IPS-20b (cell line): ENCODE measurements around the gene TMEM204.

Experiments used
- H3K27ac ChIP-seq: one replicate; pipeline ENCODE4 v1.5.1; 2013; ENCODE audit warnings: low read length
- H3K27me3 ChIP-seq: 2 replicates; pipeline ENCODE4 v1.6.1; 2013; ENCODE audit warnings: mild to moderate bottlenecking, low read length, inconsistent platforms; ENCODE audit not compliant: insufficient read depth
- H3K36me3 ChIP-seq: 2 replicates; pipeline ENCODE4 v1.6.1; 2013; ENCODE audit warnings: low read depth, mild to moderate bottlenecking, inconsistent platforms, low read length, moderate library complexity; ENCODE audit not compliant: insufficient read depth
- H3K4me1 ChIP-seq: 2 replicates; pipeline ENCODE4 v1.6.1; 2013; ENCODE audit warnings: mild to moderate bottlenecking, control low read depth, inconsistent platforms, low read length, moderate library complexity; ENCODE audit not compliant: insufficient read depth
- H3K4me3 ChIP-seq: 2 replicates; pipeline ENCODE4 v1.5.1; 2013; ENCODE audit warnings: mild to moderate bottlenecking, low read length, inconsistent platforms
- H3K9ac ChIP-seq: 2 replicates; pipeline ENCODE4 v1.6.1; 2013; ENCODE audit warnings: low read depth, mild to moderate bottlenecking, inconsistent platforms, low read length, moderate library complexity
- H3K9me3 ChIP-seq: 2 replicates; pipeline ENCODE4 v1.6.1; 2013; ENCODE audit warnings: mild to moderate bottlenecking, low read depth, low read length, inconsistent platforms; ENCODE audit not compliant: insufficient read depth

TMEM204 gene

DNA sequence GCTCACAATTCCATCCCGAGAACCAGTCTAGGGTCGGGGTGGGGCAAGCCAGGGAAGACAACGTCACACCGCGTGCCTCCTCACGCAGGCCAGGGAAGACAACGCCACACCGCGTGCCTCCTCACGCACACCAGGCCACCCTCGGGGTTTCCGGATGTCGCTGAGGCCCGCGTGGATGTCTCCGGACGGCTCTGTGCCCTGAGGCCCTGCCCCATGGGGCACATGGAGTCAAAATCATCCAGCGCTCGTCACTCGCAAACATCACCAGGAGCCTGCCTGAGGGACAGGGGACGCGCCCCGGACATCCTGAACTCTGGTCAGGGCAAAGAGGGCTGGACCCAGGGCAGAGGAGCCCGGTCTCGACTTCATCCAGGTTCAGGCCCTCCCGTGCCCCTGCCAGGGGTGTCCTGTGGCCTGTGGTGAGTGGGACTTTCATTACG, 3.7 kb downstream of the TMEM204 start:
- H3K9ac ChIP-seq: no peak overlapping the region
- H3K4me3 ChIP-seq: no peak overlapping the region
- H3K36me3 ChIP-seq: no peaks in the 10 kb centered on the region
- no peaks in the 10 kb centered on the region for H3K27me3 ChIP-seq
- H3K4me1 ChIP-seq: no peaks in the 10 kb centered on the region
- no peak overlapping the region for H3K27ac ChIP-seq
- no peaks in the 10 kb centered on the region for H3K9me3 ChIP-seq

DNA sequence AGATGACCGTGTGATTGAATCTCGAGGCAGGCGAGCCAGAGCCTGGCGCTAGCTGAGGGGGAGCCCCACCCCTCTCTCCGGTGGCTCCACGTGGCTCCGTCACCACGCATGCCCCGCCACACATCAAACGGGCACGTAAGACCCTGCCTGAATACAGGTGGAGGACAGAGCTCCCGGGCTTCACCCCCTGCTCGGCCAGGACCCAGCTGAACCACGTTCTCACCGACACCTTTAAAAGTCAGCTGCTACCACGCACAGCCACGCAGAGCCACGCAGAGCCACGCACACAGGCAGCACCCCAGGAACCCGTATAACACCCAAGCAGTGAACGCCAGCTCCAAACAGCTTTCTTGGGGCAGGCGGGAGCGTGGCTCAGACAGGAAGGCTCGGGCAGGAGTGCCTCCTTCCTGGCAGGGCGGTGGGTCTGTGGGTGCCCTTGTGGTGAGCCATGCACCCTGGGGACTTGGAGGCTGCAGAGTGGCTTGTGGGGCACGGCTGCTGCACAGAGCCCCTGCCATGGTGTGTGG, 4.4 kb downstream of the TMEM204 start:
- Histone ChIP-seq H3K27me3 (no peaks in the 10 kb centered on the region), H3K4me1 (no peaks in the 10 kb centered on the region), H3K27ac (no peak overlapping the region)

DNA sequence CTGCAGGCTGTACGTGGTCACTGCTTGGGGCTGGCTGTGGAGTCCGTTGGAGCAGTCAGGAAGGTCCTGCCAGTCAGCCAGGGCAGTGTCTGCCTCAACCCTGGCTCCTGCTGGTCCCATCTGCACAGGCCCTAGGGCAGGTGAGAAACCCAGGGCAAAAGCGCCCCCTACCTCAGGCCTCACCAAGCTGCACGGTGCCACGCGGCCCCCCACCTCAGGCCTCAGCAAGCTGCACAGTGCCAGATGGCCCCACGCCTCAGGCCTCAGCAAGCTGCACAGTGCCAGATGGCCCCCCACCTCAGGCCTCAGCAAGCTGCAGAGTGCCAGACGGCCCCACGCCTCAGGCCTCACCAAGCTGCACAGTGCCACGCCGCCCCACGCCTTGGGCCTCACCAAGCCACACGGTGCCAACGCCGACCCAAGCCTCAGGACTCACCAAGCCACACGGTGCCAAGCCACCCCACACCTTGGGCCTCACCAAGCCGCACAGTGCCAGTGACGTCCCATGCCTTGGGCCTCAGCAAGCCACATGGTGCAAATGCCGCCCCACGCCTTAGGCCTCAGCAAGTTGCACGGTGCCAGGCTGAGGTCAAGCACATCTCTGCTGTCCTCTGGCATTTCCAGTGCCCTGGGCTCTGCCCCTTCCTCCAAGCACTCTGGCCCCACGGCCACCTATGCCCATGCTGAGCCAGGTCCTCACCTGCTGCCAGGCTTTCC, 5.5 kb downstream of the TMEM204 start:
- H3K27me3 ChIP-seq: no peaks in the 10 kb centered on the region
- no peak overlapping the region for H3K27ac ChIP-seq
- H3K4me3 ChIP-seq: no peak overlapping the region
- no peaks in the 10 kb centered on the region for H3K9me3 ChIP-seq
- H3K9ac ChIP-seq: no peak overlapping the region
- H3K36me3 ChIP-seq: no peaks in the 10 kb centered on the region
- H3K4me1 ChIP-seq: no peaks in the 10 kb centered on the region

More for the DNA sequence above, 4.4 kb downstream of the TMEM204 start:
- Histone ChIP-seq H3K9me3 (no peaks in the 10 kb centered on the region), H3K4me3 (no peak overlapping the region), H3K36me3 (no peaks in the 10 kb centered on the region), H3K9ac (no peak overlapping the region)

DNA sequence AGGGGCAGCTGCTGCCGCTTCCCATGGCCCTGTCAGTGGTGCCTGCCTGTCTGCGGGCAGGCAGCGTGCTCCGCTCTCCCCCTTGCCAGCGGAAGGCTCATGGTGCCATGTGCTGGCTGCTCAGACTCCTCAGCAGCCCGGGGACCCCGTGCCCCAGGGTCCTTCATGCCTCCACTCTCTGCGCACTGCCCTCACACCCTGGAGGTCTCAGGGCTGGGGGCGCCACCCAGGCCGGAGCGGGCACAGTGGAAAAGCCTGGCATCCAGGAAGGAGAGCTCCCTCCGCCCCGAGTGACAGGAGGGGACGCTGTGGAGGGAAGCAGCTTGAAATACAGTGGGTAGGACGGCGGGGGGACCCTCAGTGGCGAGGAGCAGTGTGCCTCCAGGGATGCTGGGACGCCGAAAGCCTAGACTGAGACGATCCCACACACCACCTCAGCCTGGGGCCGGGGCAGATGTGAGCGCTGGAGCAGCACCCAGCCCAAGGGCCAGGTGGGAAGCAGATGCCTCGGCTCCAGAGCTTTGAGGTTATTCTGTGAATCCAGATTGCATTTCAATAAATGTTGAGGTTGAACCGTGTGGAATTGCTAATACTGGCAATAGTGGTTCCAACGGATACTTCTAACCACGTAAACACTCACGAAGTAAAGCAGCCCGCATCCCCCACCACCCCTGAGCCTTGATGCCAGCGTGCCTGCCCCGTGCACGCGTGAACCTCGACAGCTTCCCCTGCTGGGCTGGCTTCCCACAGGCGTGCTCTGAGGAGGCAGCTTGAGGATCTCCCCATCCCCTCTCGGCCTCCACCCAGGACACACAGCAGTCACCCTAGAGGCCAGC, 6.5 kb downstream of the TMEM204 start:
- no peaks in the 10 kb centered on the region for H3K9me3 ChIP-seq
- no peaks in the 10 kb centered on the region for H3K4me1 ChIP-seq
- H3K27ac ChIP-seq: no peak overlapping the region
- no peak overlapping the region for H3K9ac ChIP-seq
- no peak overlapping the region for H3K4me3 ChIP-seq
- H3K27me3 ChIP-seq: no peaks in the 10 kb centered on the region
- no peaks in the 10 kb centered on the region for H3K36me3 ChIP-seq

DNA sequence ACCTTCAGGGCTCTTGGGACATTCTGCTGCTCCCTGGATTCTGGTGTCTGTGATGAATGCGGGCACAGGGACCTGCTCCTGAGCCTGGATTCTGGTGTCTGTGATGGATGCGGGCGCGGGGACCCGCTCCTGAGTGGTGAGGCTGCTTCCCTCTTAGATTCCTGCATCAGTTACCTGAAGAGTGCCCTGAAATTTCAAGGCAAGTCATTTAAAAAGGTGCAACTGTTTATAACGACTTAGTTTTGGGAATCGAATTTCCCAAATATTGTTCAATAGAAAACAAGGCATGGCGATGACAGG, 7.0 kb downstream of the TMEM204 start:
- H3K4me1 ChIP-seq: no peaks in the 10 kb centered on the region
- no peaks in the 10 kb centered on the region for H3K27me3 ChIP-seq
- no peak overlapping the region for H3K4me3 ChIP-seq
- no peak overlapping the region for H3K9ac ChIP-seq
- no peak overlapping the region for H3K27ac ChIP-seq
- no peaks in the 10 kb centered on the region for H3K9me3 ChIP-seq
- no peaks in the 10 kb centered on the region for H3K36me3 ChIP-seq

DNA sequence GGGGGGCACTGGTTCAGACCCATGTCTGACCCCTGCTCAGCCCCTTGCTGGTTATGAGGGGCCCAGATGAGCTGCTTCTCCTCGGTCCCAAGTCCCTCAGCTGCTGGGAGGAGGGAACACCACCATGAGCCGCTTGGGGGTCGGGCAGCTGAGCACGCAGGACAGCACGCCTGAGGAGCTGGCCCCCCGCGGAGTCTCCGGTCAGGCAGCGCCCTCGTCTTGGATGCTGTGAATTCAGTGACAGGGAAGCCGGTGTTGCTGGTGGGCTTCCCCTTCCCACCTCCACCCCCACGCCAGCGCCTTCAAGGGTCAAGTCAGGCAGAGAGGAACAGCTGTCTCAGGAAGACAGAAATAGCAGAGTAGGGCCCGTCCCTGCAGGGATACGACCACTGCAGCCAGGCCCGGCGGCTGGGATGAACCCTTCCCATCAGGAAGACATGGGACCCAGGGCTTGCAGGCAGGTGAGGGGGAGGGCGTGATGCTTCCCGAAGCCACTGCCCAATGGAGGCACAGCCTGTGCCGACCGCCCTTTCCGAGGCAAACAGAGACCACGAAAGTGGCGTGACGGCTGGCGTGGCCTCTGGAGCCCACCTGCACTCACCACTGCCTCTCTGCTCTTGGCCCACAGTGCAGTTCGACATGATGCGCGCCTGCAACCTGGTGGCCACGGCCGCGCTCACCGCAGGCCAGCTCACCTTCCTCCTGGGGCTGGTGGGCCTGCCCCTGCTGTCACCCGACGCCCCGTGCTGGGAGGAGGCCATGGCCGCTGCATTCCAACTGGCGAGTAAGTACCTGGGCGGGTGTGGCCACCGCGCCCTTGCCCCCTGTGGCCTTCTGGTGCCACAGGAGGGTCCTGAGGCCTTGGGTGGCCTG, 8.1 kb downstream of the TMEM204 start:
- H3K9me3 ChIP-seq: no peaks in the 10 kb centered on the region
- H3K27me3 ChIP-seq: no peaks in the 10 kb centered on the region
- H3K4me3 ChIP-seq: no peak overlapping the region
- H3K36me3 ChIP-seq: no peaks in the 10 kb centered on the region
- H3K27ac ChIP-seq: no peak overlapping the region
- H3K9ac ChIP-seq: no peak overlapping the region
- no peaks in the 10 kb centered on the region for H3K4me1 ChIP-seq

DNA sequence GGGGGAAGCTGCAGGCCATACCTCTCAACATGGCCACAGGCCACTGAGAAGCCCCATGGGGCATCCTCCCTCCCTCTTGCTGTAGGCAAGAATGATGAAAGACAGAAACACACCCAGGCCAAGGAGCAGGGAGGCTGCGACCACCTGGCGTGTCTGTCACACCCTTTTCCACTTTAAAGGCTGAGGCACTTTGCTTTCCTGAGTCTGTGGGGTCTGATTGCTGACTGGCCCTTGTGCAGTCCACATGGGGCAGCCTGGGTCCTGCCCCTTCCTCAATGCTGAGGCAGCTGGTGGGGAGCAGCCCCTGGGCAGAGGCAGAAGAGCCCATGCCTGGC, 8.7 kb downstream of the TMEM204 start:
- Histone ChIP-seq H3K36me3 (no peaks in the 10 kb centered on the region), H3K9ac (no peak overlapping the region), H3K4me1 (no peaks in the 10 kb centered on the region), H3K27me3 (no peaks in the 10 kb centered on the region), H3K4me3 (no peak overlapping the region), H3K9me3 (no peaks in the 10 kb centered on the region), H3K27ac (no peak overlapping the region)

DNA sequence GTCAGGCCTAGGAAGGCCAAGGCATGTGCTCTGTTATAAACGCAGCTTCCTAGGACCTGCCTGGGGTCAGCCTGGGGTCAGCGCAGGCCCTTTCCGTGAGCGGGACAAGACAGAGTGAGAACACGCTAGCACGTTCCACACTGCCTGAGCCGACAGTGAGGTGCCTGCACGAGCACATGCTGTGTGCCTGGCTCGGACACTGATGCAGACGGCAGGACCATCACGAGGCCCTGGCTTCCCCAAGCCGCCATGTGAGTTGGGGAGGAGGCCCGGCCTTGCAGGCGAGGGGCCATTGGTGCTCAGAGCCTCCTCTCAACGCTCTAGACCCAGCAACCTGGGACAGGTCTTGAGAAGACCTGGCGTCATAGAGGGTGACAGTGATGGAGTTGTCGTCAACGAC, 9.1 kb downstream of the TMEM204 start:
- Histone ChIP-seq H3K27me3 (no peaks in the 10 kb centered on the region), H3K27ac (no peak overlapping the region), H3K9me3 (no peaks in the 10 kb centered on the region), H3K4me3 (no peak overlapping the region), H3K9ac (no peak overlapping the region), H3K4me1 (no peaks in the 10 kb centered on the region), H3K36me3 (no peaks in the 10 kb centered on the region)

DNA sequence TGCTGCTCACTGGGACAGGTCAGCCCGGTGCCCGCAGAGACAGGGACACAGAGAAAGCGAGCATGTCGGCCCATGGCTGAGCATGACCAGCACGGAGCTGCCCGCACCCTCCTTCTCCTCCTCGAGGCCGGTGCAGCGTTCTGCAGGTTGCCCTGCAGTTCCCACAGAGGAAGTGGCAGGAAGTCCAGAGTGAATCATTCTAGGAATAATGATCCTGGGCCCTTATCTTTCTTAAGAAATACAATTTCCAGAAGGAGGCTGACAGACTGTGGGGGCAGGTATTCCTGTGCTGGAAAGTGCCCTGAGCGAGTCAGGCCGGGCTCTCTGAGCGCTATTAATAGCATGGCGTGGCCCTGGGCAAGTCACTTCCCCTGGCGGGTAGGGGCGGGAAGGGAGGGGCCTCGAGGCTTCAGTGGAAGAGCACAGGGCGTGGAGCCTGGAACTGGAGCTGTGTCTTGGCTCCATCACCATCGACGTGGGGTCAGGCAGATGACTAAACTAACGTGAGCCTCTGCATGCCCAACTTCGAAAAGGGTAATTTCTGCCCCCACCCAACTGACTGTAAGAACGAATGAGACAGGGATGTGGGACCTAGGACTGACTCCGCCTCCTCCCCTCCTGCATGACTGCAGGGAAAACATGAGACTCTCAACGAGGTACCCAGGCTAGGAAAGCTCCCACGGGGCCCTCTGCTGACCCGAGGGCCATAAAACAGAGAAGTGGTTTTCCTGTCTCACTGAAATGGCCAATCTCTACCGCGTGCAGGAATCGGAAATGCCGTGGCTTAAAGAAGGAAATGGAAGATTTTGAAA, 9.8 kb downstream of the TMEM204 start:
- Histone ChIP-seq H3K27me3 (no peaks in the 10 kb centered on the region), H3K4me1 (no peaks in the 10 kb centered on the region), H3K9me3 (no peaks in the 10 kb centered on the region), H3K4me3 (no peak overlapping the region), H3K36me3 (no peaks in the 10 kb centered on the region), H3K27ac (no peak overlapping the region), H3K9ac (no peak overlapping the region)

DNA sequence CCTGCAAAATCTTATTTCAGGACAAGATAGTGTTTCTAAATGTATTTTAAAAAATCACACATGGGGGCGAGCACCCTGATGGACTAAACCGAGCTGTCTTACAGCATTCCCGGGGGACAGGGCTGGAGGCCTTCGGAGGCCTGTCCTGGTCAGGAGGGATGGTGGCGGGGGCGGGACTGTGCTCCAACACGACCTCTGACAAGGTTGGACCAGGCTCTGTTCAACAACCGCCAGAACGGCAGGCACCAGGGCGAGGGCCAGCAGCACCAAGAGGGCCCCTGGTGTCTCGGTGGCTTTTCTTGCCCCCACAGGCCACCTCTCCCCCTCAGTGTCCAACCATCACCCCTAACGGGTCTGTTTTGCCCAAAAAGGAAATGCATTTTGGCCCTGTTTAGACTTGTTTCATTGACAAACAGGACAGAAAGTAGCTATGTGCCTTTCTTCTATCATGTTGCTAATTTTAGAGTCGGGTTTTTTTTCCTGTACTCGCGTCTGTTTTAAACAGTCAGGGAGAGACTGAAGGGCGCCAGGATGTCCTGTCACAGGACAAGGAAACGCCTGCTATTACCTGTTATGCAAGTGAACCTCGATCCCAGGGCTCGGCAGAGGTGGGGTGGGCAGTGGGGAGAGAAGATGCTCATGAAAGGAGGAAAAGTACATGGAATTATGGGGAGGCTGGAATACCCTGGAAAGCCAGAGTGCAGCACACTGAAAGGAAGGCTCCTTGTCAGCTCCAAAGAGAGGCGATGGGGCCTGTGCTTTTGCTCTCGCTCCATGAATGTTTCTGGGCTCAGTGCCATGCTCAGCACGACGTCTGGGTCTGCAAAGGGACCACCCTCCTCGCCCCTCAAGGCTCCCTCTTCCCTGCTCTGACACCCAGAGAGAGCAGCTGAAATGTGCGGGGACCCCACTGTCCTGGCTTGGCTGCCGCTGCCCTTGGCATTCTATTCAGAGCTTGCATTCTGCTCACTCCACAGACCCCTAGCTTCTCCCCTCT, 11.9 kb downstream of the TMEM204 start:
- H3K36me3 ChIP-seq: no peaks in the 10 kb centered on the region
- H3K27ac ChIP-seq: no peak overlapping the region
- H3K4me1 ChIP-seq: no peaks in the 10 kb centered on the region
- no peak overlapping the region for H3K4me3 ChIP-seq
- H3K9me3 ChIP-seq: no peaks in the 10 kb centered on the region
- H3K27me3 ChIP-seq: no peaks in the 10 kb centered on the region
- H3K9ac ChIP-seq: no peak overlapping the region
